Lower leg skin (tissue), 3 donors: ENCODE data around the gene SEL1L3.

Experiments used
- POLR2A ChIP-seq, 2 donors: fragments of 450-650 bp; IDR thresholded peaks; one replicate each; pipeline ENCODE4 v1.6.1; 2016 to 2017; ENCODE audit warnings: antibody characterized with exemption in 2 of 2, mild to moderate bottlenecking in 1 of 2, moderate library complexity in 1 of 2
- TF ChIP-seq, protein P1 (sequence below), 3 donors: fragments of 450-650 bp; IDR thresholded peaks; one replicate each; pipeline ENCODE4 v1.5.1; 2016; ENCODE audit warnings: antibody characterized with exemption in 3 of 3, mild to moderate bottlenecking in 3 of 3, moderate library complexity in 2 of 3

DNA sequence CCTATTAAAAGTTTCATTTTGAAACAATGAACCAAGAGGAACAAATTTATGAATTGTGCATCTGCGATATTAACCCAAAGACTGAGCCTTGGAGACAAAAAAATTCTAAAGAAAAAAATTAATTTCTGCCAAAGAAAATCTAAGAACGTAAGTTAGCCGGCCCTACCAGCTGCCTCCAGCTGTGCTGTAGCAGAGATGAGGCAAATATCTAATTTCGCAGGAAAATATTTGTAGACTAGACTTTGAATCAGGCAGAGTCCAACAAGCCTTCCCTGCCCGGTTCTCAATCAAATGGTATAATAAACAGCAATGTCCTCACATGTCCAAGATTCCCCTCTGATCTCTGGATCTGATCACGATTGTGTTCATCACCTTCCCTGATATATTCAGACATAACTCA lies 30.0 kb upstream of the SEL1L3 start:
- TF ChIP-seq, protein P1, sequence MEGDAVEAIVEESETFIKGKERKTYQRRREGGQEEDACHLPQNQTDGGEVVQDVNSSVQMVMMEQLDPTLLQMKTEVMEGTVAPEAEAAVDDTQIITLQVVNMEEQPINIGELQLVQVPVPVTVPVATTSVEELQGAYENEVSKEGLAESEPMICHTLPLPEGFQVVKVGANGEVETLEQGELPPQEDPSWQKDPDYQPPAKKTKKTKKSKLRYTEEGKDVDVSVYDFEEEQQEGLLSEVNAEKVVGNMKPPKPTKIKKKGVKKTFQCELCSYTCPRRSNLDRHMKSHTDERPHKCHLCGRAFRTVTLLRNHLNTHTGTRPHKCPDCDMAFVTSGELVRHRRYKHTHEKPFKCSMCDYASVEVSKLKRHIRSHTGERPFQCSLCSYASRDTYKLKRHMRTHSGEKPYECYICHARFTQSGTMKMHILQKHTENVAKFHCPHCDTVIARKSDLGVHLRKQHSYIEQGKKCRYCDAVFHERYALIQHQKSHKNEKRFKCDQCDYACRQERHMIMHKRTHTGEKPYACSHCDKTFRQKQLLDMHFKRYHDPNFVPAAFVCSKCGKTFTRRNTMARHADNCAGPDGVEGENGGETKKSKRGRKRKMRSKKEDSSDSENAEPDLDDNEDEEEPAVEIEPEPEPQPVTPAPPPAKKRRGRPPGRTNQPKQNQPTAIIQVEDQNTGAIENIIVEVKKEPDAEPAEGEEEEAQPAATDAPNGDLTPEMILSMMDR (IDR thresholded peaks at IDR 0.05), result no peak
- TF ChIP-seq POLR2A (IDR thresholded peaks at IDR 0.05), result no peak
